ENCODE measurements around the gene MED16. TPM values are rescaled to one million over a fixed set of nuclear protein-coding genes. Genes with fewer than 3 reads are reported as not detected.

Gene MED16
- total and polyA plus RNA-seq, 7 donors, result 30.7 to 66.5 (median 51.3) TPM

GRCh38 chr19:924553-925086 is 31.6 kb upstream of the MED16 start:
- Histone ChIP-seq H3K27ac (no peak overlapping the region), H3K36me3 (ENCODE audit: insufficient read depth in 1 of 2, low read depth in 1 of 2) (no peaks in the 10 kb centered on the region), H3K4me3 (peak overlapping the region; percentile 94), H3K9me3 (no peaks in the 10 kb centered on the region), H3K27me3 (ENCODE audit: insufficient read depth in 3 of 3, low read length in 2 of 3) (peaks cover 0 to 19% (median 2%) of the 10 kb centered on the region in 3 donors), H3K4me1 (peaks cover 4% of the 10 kb centered on the region)
- intact Hi-C loops (cut with DNase I), result loop anchor here in 1 of 2 donors (5.0 to 10.0 kb wide), 2 partner anchors 157 to 290 kb away; no protein-coding TSS in a partner anchor
- TF ChIP-seq, protein P1, sequence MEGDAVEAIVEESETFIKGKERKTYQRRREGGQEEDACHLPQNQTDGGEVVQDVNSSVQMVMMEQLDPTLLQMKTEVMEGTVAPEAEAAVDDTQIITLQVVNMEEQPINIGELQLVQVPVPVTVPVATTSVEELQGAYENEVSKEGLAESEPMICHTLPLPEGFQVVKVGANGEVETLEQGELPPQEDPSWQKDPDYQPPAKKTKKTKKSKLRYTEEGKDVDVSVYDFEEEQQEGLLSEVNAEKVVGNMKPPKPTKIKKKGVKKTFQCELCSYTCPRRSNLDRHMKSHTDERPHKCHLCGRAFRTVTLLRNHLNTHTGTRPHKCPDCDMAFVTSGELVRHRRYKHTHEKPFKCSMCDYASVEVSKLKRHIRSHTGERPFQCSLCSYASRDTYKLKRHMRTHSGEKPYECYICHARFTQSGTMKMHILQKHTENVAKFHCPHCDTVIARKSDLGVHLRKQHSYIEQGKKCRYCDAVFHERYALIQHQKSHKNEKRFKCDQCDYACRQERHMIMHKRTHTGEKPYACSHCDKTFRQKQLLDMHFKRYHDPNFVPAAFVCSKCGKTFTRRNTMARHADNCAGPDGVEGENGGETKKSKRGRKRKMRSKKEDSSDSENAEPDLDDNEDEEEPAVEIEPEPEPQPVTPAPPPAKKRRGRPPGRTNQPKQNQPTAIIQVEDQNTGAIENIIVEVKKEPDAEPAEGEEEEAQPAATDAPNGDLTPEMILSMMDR (IDR thresholded peaks at IDR 0.05), result no peak
- DNase-seq, result no peak
- no peak for ATAC-seq
- WGBS, 3 donors, result 13 to 17% (median 16%) methylated on average over 23 to 31 of the region's 31 CpGs

GRCh38 chr19:920051-920864 is 27.3 kb upstream of the MED16 start:
- no peak overlapping the region for H3K27ac ChIP-seq
- H3K4me1 ChIP-seq, result peaks cover 20% of the 10 kb centered on the region
- 0 to 2% (median 1%) methylated on average over 47 to 84 of the region's 84 CpGs for WGBS, 3 donors
- H3K36me3 ChIP-seq (ENCODE audit: insufficient read depth in 1 of 2, low read depth in 1 of 2), result no peaks in the 10 kb centered on the region
- ATAC-seq, result no peak
- no peak for DNase-seq
- H3K27me3 ChIP-seq (ENCODE audit: insufficient read depth in 3 of 3, low read length in 2 of 3), result peaks cover 0 to 53% (median 18%) of the 10 kb centered on the region in 3 donors
- intact Hi-C loops (cut with DNase I), result loop anchor here (2.0 to 10.0 kb wide), 3 partner anchors 63 to 295 kb away; no protein-coding TSS in a partner anchor
- no peaks in the 10 kb centered on the region for H3K9me3 ChIP-seq
- peak overlapping the region; percentile 36 for H3K4me3 ChIP-seq
- TF ChIP-seq, protein P1 (IDR thresholded peaks at IDR 0.05), result no peak

DNA sequence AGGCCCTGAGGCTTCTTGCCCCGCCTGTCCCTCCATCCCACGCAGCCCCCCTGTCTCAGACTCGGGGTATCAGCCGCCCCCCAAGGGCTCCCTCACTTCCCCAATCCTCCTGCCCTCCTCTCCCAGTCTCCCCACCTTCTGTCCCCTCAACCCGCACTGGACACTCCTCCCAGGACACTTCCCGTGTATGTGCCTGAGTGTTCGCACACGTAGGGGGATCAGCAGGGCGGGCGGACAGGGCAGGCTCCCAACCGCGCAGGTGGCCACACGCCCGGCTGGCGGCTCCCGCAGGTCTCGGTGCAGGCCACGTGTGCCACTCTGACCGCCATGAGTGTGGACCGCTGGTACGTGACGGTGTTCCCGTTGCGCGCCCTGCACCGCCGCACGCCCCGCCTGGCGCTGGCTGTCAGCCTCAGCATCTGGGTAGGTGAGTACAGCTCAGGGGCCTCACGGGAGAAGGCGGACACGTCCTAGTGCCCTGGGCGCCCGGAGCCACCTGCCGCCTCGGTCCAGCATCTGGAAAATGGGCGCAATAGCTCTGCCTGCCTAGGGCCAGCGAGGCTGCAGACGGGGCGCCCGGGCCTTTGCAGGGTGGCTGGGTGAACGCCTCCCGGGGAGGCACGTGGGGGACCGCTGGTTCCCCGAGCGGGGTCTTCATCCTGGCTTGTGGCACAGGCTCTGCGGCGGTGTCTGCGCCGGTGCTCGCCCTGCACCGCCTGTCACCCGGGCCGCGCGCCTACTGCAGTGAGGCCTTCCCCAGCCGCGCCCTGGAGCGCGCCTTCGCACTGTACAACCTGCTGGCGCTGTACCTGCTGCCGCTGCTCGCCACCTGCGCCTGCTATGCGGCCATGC is 26.4 kb upstream of the MED16 start:
- no peak for DNase-seq
- peak overlapping the region; percentile 36 for H3K4me3 ChIP-seq

More for the DNA sequence above, 26.4 kb upstream of the MED16 start:
- peak in 2 of 4 donors; percentile 15 to 20 for ATAC-seq
- TF ChIP-seq, protein P1 (IDR thresholded peaks at IDR 0.05), result no peak
- Histone ChIP-seq H3K4me1 (peaks cover 20% of the 10 kb centered on the region), H3K36me3 (ENCODE audit: insufficient read depth in 1 of 2, low read depth in 1 of 2) (no peaks in the 10 kb centered on the region), H3K9me3 (no peaks in the 10 kb centered on the region), H3K27ac (no peak overlapping the region), H3K27me3 (ENCODE audit: insufficient read depth in 3 of 3, low read length in 2 of 3) (peaks cover 0 to 53% (median 18%) of the 10 kb centered on the region in 3 donors)
- 2 to 3% (median 2%) methylated on average over 53 to 68 of the region's 68 CpGs for WGBS, 3 donors
- intact Hi-C loops (cut with DNase I), result loop anchor here (2.0 to 10.0 kb wide), 4 partner anchors 62 to 295 kb away; partner anchors contain the start of gene CFD (in 1 of the 2)
